Daoy (cell line): ENCODE results near the gene TWSG1. TPM values are rescaled to one million over a fixed set of nuclear protein-coding genes. Genes with fewer than 3 reads are reported as not detected.
"Not testable (repeated sequence)": the region's sequence is repeated elsewhere in the genome, so short reads cannot be mapped to it uniquely, and the experiment has no call there.

ENCODE experiments used
- DNase-seq: peaks from one replicate; pipeline ENCODE4 v3.0.0-alpha.2; 2015; ENCODE audit warnings: low read depth
- total RNA-seq: library from RNA; depleted of rRNA; stranded (reverse); fragments of >200 nt; shearing (Covaris generic); gene quantifications from 2 replicates; pipeline ENCODE4 v1.2.3, GENCODE V29; 2014

Gene TWSG1
- total RNA-seq, 1 experiment from 2014 or later = 15.0 TPM

DNA sequence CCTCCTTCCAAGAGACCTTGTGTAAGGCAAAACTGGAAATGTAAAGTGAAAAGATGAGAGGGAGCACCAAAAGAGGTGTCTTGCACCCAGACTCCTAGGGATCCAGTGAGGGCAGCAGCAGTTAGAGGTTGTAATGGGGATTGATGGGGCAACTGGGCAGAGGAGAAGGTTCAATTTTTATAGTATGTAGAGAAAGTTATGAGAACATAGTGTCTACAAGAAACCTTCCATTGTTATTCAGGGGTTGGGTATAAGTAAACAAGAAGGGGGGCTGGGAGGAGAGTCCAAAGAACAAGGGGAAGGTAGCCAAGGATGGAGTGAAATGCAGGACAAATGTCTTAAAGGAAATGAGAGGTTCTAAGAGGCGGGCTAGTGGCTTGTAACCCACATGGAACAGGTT, 89.1 kb downstream of the TWSG1 start:
- DNase-seq = not testable (repeated sequence)

DNA sequence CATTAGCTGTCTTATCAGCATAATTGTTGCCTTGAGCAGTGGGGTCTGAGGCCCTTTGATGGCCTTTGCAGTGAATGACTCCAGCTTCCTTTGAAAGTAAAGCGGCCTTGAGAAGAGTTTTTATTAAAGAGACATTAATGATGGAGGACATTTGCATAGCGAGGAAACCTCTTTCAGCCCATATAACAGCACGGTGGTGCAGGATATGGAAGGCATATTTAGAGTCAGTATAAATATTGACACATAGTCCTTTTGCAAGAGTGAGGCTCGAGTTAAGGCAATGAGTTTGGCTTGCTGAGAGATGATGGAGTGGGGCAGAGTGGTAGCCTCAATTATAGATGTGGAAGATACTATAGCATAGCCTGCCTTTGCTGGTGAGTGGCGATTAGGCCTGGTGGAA, 89.7 kb downstream of the TWSG1 start:
- not testable (repeated sequence) for DNase-seq

- DNase-seq = no peak
Observed at GRCh38 chr18:9426753-9427152, 92.2 kb downstream of the TWSG1 start.

DNA sequence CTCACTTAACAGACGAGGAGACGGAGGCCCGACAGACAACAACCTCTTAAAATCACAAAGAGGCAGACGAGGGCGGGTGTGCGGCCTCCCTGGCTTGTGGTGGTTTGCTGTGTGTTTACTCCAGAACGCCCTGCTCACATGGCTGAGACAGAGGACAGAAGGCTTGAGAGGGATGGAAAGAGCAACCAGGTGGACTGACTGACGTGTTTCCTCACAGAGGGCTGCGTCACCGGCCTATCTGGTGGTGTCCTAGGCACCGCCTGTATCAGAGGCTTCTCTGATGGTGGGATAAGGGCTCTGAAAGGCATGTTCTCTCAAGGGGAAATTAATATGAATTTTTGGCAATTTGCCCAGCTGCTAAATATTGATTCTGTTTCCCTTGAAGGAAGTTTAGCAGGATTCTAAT, 93.7 kb downstream of the TWSG1 start:
- DNase-seq = no peak

DNA sequence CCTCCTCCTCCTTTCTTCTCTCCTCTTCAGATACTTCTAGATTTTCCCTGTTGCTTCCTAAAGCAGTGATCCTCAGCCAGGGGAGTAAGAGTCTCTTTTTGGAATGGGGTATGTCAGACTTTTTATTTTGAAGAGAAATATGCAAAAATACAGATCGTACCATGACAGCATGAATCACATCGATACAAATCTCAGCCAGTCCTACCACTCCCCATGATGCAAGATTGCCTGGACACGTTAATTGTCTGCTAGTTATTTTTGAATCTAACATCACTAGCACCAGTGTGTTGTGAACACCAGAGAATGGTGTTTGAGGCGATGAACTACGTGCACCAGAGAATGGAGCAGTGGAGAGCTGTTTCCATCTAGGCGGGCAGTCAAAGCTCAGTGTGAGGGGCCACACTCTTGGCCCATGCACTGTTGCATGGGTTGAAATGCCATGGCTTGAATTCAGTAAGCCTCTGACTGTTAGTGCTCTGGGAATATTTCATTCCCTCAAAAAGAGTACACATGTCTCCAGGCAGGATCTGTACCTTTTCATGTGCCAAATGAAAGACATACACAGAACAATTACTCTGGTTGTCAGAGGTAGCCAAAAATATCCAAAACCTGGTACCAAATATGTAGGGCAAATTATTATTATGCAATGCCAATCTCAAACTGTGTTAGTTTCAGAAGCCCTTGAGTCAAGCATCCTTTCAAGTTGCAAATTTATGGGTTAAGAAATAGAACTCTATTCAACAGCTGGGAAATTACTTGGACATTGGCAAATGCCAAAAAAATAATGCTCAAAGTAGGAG, 94.5 kb downstream of the TWSG1 start:
- no peak for DNase-seq

DNA sequence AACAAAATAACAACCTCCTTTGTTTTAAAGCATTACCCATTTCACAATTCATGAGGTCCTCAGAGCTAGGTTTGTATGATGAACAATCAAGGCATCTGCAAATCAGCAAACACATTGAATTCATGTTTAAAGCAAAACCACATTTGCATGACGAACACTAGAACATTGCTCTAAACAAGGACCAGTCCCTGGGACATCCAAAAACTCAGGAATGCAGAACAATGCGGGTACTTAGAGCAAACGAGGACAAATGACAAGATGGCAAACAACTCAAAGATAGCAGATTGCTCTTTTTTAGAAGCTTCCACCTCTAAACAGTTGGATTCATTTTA, 95.1 kb downstream of the TWSG1 start:
- DNase-seq = no peak

DNA sequence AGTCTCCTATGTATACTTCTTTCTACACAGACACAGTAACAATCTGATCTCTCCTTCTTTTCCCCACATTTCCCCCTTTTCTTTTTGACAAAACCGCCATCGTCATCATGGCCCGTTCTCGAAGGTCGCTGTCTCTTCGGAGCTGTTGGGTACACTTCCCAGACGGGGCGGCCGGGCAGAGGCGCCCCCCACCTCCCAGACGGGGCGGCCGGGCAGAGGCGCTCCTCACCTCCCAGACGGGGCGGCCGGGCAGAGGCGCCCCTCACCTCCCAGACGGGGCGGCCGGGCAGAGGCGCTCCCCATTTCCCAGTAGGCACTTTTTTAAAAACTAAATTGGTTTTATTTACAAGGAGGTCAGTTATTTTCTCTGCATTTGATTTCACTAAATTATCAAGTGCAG, 95.7 kb downstream of the TWSG1 start:
- DNase-seq = not testable (repeated sequence)

DNA sequence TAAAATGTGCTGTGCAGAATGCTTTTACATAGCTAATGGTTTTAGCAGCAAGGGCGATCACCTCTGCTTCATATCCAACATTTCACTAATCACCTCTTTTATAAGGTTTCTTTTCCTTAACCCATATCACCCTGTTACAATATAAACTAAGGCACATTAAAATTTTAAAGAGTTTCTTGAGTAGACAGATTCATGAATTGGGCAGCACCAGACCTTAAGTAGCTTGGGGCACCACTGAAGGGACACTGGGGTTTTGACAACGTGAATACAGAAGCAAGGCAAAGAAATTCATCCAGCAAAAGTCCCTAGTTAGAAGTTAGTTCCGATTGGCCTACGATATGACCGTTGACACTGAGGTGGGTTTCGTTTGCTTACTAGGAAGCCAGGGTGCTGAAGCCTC, 96.7 kb downstream of the TWSG1 start:
- no peak for DNase-seq

- not testable (repeated sequence) for DNase-seq
Observed at GRCh38 chr18:9433122-9433521, 98.5 kb downstream of the TWSG1 start.

DNA sequence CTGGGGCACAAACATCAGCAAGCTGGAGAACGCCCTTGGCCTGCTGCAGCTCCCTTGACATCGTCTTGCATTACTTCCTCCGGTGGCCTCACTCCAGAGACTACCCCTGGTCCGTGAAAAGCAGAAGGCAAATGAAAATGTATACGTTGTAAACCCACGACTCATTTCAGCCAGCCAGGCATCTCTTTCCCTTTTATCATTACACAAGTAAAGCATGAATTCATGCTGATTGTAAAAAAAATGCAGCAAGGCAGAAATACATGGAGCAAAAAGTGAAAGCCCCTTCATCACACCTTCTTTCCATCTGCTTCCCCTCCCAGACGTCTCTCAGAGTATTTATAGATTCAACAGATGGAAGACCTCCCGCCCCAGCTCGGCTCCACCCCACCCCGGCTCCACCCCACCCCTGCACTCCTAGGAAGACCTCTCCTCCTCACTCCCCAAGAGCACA, 99.1 kb downstream of the TWSG1 start:
- no peak for DNase-seq

GRCh38 chr18:9434122-9434701, 99.6 kb downstream of the TWSG1 start:
- DNase-seq = no peak

GRCh38 chr18:9435041-9435440, 100.5 kb downstream of the TWSG1 start:
- DNase-seq = no peak

DNA sequence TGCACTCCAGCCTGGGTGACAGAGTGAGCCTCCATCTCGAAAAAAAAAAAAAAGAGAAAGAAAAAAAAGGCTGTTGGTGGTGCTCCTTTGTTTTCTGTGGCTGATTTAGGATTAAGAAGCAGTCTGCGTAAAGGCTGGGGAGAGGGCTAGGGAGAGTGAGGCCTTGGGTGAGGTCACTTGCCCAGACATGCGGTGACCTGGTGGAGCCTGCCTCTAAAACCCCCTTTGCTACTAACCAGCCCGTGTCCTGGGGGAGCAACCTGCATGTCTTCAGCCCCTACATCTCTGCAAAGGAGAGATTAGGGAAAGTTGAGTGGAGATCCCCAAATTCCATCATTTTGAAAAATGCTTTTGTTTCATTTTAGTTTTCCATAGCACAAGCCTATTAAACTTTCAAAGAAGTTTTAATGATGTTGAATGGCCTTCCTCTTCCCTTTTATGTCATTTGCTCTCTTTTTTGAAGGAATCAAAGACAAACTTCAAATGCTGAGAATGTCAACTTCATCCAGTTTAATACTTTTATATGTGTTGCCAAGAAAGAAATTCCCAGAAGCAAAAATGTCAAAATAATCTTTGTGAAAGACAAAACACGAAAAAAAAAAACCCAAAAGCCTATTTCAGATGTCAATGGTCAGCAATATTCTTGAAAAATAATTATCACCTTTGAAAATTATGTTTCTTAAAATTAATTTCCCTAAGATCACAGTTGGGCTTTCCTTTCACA, 101.8 kb downstream of the TWSG1 start:
- no peak for DNase-seq

DNA sequence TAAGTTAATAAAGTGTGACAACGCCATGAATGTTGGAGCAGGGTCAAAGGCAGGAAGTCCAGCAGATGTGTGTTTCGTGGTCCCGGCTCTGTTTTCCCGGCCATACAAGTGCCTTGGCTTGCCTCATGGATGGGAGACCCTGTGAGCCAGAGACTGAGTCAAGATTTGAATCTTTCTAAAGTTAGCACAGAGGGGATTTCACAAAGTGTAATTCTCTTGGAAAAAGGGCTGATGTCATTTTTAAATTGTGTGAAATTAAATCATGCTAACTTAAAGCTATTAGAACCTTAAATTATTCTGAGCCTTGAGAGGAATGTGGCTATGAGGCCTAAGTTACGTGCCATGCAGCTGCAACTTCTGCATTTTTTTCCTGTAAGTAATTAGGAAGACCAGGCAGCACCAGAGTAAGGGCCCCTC, 102.5 kb downstream of the TWSG1 start:
- no peak for DNase-seq

DNA sequence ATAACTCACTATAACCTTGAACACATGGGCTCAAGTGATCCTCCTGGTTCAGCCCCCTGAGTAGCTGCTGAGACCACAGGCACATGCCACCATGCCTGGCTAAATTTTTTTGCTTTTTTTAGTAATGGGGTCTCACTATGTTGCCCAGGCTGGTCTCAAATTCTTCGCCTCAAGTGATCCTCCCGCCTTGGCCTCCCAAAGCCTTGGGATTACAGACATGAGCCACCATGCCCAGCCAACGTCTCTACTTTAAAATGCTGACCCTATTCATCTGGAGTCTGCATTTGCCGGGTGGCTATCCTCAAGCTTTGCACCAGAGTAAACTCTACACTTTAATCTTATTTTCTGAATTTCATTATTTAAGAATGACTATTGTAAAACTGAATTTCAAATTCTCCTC, 103.1 kb downstream of the TWSG1 start:
- no peak for DNase-seq

DNA sequence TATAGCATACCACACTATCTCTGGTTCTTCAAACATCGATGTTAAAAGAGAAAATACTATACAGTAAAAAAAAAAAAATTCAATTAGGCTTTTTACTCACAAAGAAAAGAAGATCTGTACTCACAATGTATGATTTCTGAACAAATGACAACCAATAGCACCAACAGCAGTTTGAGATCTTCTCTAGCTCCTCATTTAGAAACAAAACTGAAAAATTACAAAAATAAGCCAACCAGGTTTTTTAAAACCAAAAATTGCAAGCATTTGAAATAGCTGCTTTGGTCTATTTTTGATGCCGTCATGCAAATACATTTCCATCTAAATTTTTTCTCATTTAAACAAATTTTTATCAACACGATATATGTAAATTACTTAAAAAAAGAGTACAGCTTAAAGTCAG, 106.5 kb downstream of the TWSG1 start:
- DNase-seq = no peak

DNA sequence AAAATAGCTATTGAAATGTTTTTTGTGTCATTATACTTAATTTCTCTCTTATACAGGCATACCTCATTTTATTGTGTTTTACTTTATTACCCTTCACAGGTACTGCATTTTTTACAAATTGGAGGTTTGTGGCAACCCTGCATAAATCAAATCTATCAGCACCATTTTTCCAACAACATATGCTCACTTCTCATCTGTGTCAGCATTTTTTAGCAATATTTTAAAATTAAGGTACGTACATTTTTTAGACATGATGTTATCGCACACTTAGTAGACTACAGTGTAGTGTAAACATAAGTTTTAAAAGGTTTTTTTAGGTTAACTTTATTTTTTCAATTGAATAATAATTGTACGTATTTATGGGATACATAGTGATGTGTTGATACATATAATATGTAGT, 110.0 kb downstream of the TWSG1 start:
- no peak for DNase-seq

- no peak for DNase-seq
Observed at GRCh38 chr18:9446839-9447238, 112.3 kb downstream of the TWSG1 start.

DNA sequence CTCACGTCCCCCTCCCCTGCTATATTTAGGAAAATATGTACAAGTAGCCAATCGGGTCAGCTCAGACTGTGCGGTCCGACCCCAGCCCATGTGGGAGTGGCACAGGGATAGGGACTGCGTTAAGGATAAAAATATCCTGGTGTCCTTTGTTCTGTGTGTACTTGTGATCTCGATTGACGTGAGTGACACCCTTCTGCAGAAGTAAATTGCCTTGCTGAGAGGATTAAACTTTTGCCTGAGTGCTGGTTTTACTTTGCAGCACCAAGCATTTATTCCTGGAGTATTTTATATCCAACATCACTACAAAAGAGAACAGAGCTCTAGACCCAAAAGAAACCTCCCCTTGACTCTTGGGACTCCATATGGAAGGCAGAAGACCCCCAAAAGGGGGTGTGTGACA, 112.8 kb downstream of the TWSG1 start:
- no peak for DNase-seq

DNA sequence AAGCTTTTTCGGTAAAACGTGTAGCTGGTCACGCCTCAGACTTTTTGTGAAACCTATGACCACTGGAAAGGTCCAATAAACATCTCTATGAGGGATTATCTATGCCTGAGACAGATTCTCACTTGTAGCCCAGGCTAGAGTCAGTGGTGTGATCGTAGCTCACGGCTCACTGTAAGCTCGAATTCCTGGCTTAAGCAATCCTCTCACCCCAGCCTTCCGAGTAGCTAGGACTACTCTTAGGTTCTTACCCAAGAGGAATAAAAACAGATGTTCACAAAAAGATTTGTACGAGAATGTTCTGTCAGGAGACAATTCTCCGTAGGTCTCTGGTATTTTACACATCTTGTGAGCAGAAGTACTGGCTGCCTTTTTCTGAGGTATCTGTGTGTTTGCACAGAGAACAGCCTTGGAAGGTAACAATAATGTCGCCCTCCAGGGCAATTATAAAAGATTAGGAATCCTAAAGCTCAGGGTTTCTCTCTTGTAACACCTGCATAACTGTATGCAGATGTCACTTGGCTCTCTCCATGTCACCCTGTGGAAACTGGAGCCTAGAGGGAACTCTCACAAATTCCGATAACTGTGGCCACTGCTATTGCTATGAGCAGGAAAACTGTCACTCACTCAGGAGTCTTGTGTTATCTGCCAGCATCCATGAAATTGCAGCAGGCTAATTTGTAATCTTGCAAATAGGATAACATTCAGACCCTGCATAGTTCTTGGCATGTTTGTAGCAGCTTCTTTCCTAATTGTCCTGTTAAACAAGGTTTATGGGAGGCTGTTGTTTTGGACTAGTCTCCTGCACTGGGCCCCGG, 115.2 kb downstream of the TWSG1 start:
- DNase-seq = no peak

- not testable (repeated sequence) for DNase-seq
Observed at GRCh38 chr18:9450920-9451319, 116.3 kb downstream of the TWSG1 start.
